H9 (cell line): ENCODE measurements around the gene ATP6V0A4. TPM values are rescaled to one million over a fixed set of nuclear protein-coding genes. Genes with fewer than 3 reads are reported as not detected.

Experiments used
- DNase-seq: peaks from one replicate; pipeline ENCODE4 v3.0.0-alpha.2; 2017
- H2AFZ ChIP-seq: one replicate; pipeline ENCODE4 v1.6.1; 2013; ENCODE audit warnings: mild to moderate bottlenecking, low read length, control low read depth, moderate library complexity
- H2AK5ac ChIP-seq: 2 replicates; pipeline ENCODE4 v1.6.1; 2013; ENCODE audit warnings: low read length, control low read depth, mixed read lengths; ENCODE audit not compliant: insufficient read length
- H2BK120ac ChIP-seq: one replicate; pipeline ENCODE4 v1.6.1; 2013; ENCODE audit warnings: low read depth, mild to moderate bottlenecking, low read length, control low read depth, inconsistent platforms; ENCODE audit not compliant: poor library complexity, severe bottlenecking
- H2BK12ac ChIP-seq: 2 replicates; pipeline ENCODE4 v1.6.1; 2013; ENCODE audit warnings: low read length, control low read depth, mixed read lengths, low read depth; ENCODE audit not compliant: insufficient read length
- H2BK15ac ChIP-seq: 2 replicates; pipeline ENCODE4 v1.6.1; 2013; ENCODE audit warnings: low read depth, low read length, control low read depth
- H2BK20ac ChIP-seq: one replicate; pipeline ENCODE4 v1.6.1; 2013; ENCODE audit warnings: low read depth, mild to moderate bottlenecking, low read length, control low read depth, inconsistent platforms; ENCODE audit not compliant: poor library complexity, severe bottlenecking
- H2BK5ac ChIP-seq: 2 replicates; pipeline ENCODE4 v1.6.1; 2013; ENCODE audit warnings: low read length, control low read depth, mixed read lengths; ENCODE audit not compliant: insufficient read length
- H3K14ac ChIP-seq: 2 replicates; pipeline ENCODE4 v1.6.1; 2013; ENCODE audit warnings: low read length, control low read depth; ENCODE audit not compliant: insufficient read depth
- H3K18ac ChIP-seq: 2 replicates; pipeline ENCODE4 v1.6.1; 2013; ENCODE audit warnings: low read depth, mild to moderate bottlenecking, mixed read lengths, low read length, control low read depth; ENCODE audit not compliant: insufficient read length
- H3K23ac ChIP-seq: 2 replicates; pipeline ENCODE4 v1.6.1; 2013; ENCODE audit warnings: low read length, control low read depth, mixed read lengths, low read depth; ENCODE audit not compliant: insufficient read length
- H3K23me2 ChIP-seq: 2 replicates; pipeline ENCODE4 v1.6.1; 2013; ENCODE audit warnings: low read depth, mild to moderate bottlenecking, mixed read lengths, low read length, control low read depth; ENCODE audit not compliant: insufficient read length, poor library complexity, severe bottlenecking
- H3K27ac ChIP-seq: 2 replicates; pipeline ENCODE4 v1.5.1; 2013; ENCODE audit warnings: low read length, control low read depth, mixed read lengths, low read depth; ENCODE audit not compliant: insufficient read length
- H3K27me3 ChIP-seq: 2 replicates; pipeline ENCODE4 v1.6.1; 2013; ENCODE audit warnings: low read length, control low read depth, inconsistent platforms; ENCODE audit not compliant: insufficient read depth
- H3K4ac ChIP-seq: 2 replicates; pipeline ENCODE4 v1.6.1; 2013; ENCODE audit warnings: low read depth, mild to moderate bottlenecking, control low read depth, inconsistent platforms, low read length, moderate library complexity
- H3K4me1 ChIP-seq: 2 replicates; pipeline ENCODE4 v1.6.1; 2013; ENCODE audit warnings: low read length, control low read depth, inconsistent platforms; ENCODE audit not compliant: insufficient read depth
- H3K4me2 ChIP-seq: 2 replicates; pipeline ENCODE4 v1.6.1; 2013; ENCODE audit warnings: low read length, control low read depth, mixed read lengths; ENCODE audit not compliant: insufficient read length, insufficient read depth
- H3K56ac ChIP-seq: 2 replicates; pipeline ENCODE4 v1.6.1; 2013; ENCODE audit warnings: low read depth, mild to moderate bottlenecking, mixed read lengths, low read length, control low read depth; ENCODE audit not compliant: insufficient read length
- H3K79me1 ChIP-seq: 2 replicates; pipeline ENCODE4 v1.6.1; 2013; ENCODE audit warnings: low read depth, mild to moderate bottlenecking, moderate library complexity, low read length, control low read depth, inconsistent platforms; ENCODE audit not compliant: insufficient read depth, poor library complexity, severe bottlenecking
- H3K79me2 ChIP-seq: 2 replicates; pipeline ENCODE4 v1.6.1; 2013; ENCODE audit warnings: low read length, control low read depth, inconsistent platforms; ENCODE audit not compliant: insufficient read depth
- H3K9ac ChIP-seq: 2 replicates; pipeline ENCODE4 v1.6.1; 2013; ENCODE audit warnings: low read length, control low read depth, mixed read lengths; ENCODE audit not compliant: insufficient read length; ENCODE audit errors: extremely low read depth
- H3K9me3 ChIP-seq: one replicate; pipeline ENCODE4 v1.6.1; 2013; ENCODE audit warnings: low read depth, low read length, inconsistent platforms; ENCODE audit not compliant: control insufficient read depth
- H3T11ph ChIP-seq: one replicate; pipeline ENCODE4 v1.6.1; 2013; ENCODE audit warnings: mild to moderate bottlenecking, low read length, control low read depth, inconsistent platforms
- H4K20me1 ChIP-seq: one replicate; pipeline ENCODE4 v1.6.1; 2013; ENCODE audit not compliant: control insufficient read depth, insufficient read length, insufficient read depth
- H4K5ac ChIP-seq: 2 replicates; pipeline ENCODE4 v1.6.1; 2013; ENCODE audit warnings: low read depth, mild to moderate bottlenecking, mixed read lengths, low read length, control low read depth; ENCODE audit not compliant: insufficient read length
- H4K8ac ChIP-seq: replicated peaks from 2 replicates; pipeline ENCODE4 v1.6.1; 2013; ENCODE audit warnings: low read length, control low read depth, mixed read lengths, low read depth; ENCODE audit not compliant: insufficient read length
- H4K91ac ChIP-seq: 2 replicates; pipeline ENCODE4 v1.6.1; 2013; ENCODE audit warnings: low read depth, mild to moderate bottlenecking, moderate library complexity, mixed read lengths, low read length, control low read depth; ENCODE audit not compliant: insufficient read length
- H3K27ac Mint-ChIP-seq, 3 experiments: 2 replicates in 2 of 3; 3 replicates in 1 of 3; pipeline ENCODE4 v1.8.0; 2020 to 2021; ENCODE audit warnings: mixed read lengths in 3 of 3, mild to moderate bottlenecking in 1 of 3, moderate library complexity in 1 of 3
- H3K27me3 Mint-ChIP-seq: 2 replicates; pipeline ENCODE4 v1.8.0; 2021; ENCODE audit warnings: low read depth, mild to moderate bottlenecking, moderate library complexity, mixed read lengths
- H3K36me3 Mint-ChIP-seq, 3 experiments: 2 replicates in 2 of 3; 3 replicates in 1 of 3; pipeline ENCODE4 v1.8.0; 2020 to 2021; ENCODE audit warnings: low read depth in 3 of 3, mixed read lengths in 3 of 3; ENCODE audit not compliant: insufficient read depth in 1 of 3
- H3K4me1 Mint-ChIP-seq, 2 experiments: 2 replicates each; pipeline ENCODE4 v1.8.0; 2020; ENCODE audit warnings: mixed read lengths in 2 of 2
- H3K4me3 Mint-ChIP-seq, 2 experiments: 2 replicates in 1 of 2; 3 replicates in 1 of 2; pipeline ENCODE4 v1.8.0; 2020 to 2021; ENCODE audit warnings: mild to moderate bottlenecking in 2 of 2, mixed read lengths in 2 of 2, moderate library complexity in 1 of 2
- H3K9me3 Mint-ChIP-seq, 2 experiments: 2 replicates in 1 of 2; 3 replicates in 1 of 2; pipeline ENCODE4 v1.8.0; 2020; ENCODE audit warnings: mild to moderate bottlenecking in 2 of 2, mixed read lengths in 2 of 2, moderate library complexity in 1 of 2
- CTCF ChIP-seq: fragments of 200-600 bp; sonication (generic); conservative IDR thresholded peaks from 3 replicates; pipeline ENCODE4 v1.8.0; 2021; ENCODE audit warnings: antibody characterized with exemption, mild to moderate bottlenecking
- WGBS: extraction: QIAGEN DNeasy Blood & Tissue Kit; methylation state at CpG from one replicate; pipeline ENCODE4 v1.1.7; 2013; ENCODE audit warnings: missing lambda C conversion rate, low lambda C conversion rate, mixed read lengths; ENCODE audit not compliant: insufficient read length; ENCODE audit errors: extremely low coverage; 5-methylcytosine and 5-hydroxymethylcytosine counted together
- total RNA-seq: library from RNA; stranded (reverse); gene quantifications from 2 replicates; pipeline ENCODE4 v1.2.1, GENCODE V29; 2021

ATP6V0A4 gene
- total RNA-seq, 1 experiment from 2014 or later: 0.79 TPM

- H3K23me2 ChIP-seq: peaks cover 3% of the 10 kb centered on the region
- peaks cover 4% of the 10 kb centered on the region; the same call in 1 of the 2 replicates for H3K4me1 ChIP-seq
Measured at GRCh38 chr7:138662076-138662990, 135.7 kb downstream of the ATP6V0A4 start.

More at GRCh38 chr7:138662076-138662990, 135.7 kb downstream of the ATP6V0A4 start:
- Histone ChIP-seq H3K27ac (no peak overlapping the region), H3K56ac (no peak overlapping the region), H4K91ac (no peak overlapping the region), H4K8ac (no peak overlapping the region), H3K4ac (no peak overlapping the region), H2BK20ac (no peak overlapping the region), H3T11ph (no peak overlapping the region), H2AFZ (no peak overlapping the region), H2BK120ac (no peak overlapping the region), H3K79me1 (no peaks in the 10 kb centered on the region), H3K27me3 (no peaks in the 10 kb centered on the region), H2AK5ac (no peak overlapping the region), H3K23ac (no peak overlapping the region), H3K14ac (no peak overlapping the region), H2BK15ac (no peak overlapping the region), H3K79me2 (no peaks in the 10 kb centered on the region), H2BK12ac (no peak overlapping the region), H2BK5ac (no peak overlapping the region), H3K9ac (no peak overlapping the region), H4K20me1 (no peaks in the 10 kb centered on the region), H4K5ac (no peak overlapping the region), H3K4me2 (no peak overlapping the region), H3K9me3 (no peaks in the 10 kb centered on the region), H3K18ac (no peak overlapping the region)
- no peak for DNase-seq
- Mint-ChIP-seq H3K9me3 (peaks cover 3 to 7% of the 10 kb centered on the region in 2 experiments; a peak in 4 of 5 replicates), H3K27ac (peak overlapping the region in 1 of 3 experiments; percentile 7; a peak in 1 of 7 replicates), H3K27me3 (no peaks in the 10 kb centered on the region), H3K36me3 (peaks cover 3 to 4% (median 3%) of the 10 kb centered on the region in 3 experiments; a peak in 5 of 7 replicates), H3K4me3 (peak overlapping the region in 1 of 2 experiments; percentile 53; a peak in 2 of 5 replicates), H3K4me1 (peaks cover 60 to 64% of the 10 kb centered on the region in 2 experiments)
- TF ChIP-seq CTCF: no peak
- no CpG with 5 or more reads among the region's 5 CpGs for WGBS
